A549 (cell line): ENCODE data around the gene ZNRF3. TPM values are rescaled to one million over a fixed set of nuclear protein-coding genes. Genes with fewer than 3 reads are reported as not detected.
A peak's percentile ranks its signal among the peaks of the same experiment; 100 is the strongest.

Experiments
- ATAC-seq, 2 experiments: fragments of 200-7000 bp in 1 of 2; fragments of >200 bp in 1 of 2; cut with Nextera tagmentation in 1 of 2; cut with Tn5 transposase in 1 of 2; 3 replicates each; pipeline versions ENCODE4 v1.8.0 to v1.9.1; 2018 to 2020; ENCODE audit warnings: mild to moderate bottlenecking in 1 of 2, moderate library complexity in 1 of 2
- CTCF ChIA-PET: fragments of 300-600 bp; sonication (Branson Sonifier 250); formaldehyde crosslinking; extraction: SDS; loops from one replicate; lab custom pipeline; 2021; ENCODE audit warnings: antibody characterized with exemption, inconsistent platforms; lab: Yijun Ruan, JAX
- POLR2A ChIA-PET: fragments of 350-600 bp; formaldehyde crosslinking; extraction: SDS; loops from one replicate; lab custom pipeline; 2021; ENCODE audit warnings: antibody characterized with exemption, inconsistent platforms; lab: Yijun Ruan, JAX
- DNase-seq, 2 experiments: peaks; one replicate each; pipeline versions ENCODE4 v3.0.0 to v3.0.0-alpha.2; 2011 to 2016; ENCODE audit warnings: low read depth in 1 of 2, low spot score in 1 of 2
- FAIRE-seq: peaks from 2 replicates; lab custom pipeline; 2011; peaks lifted over from hg19 to GRCh38; lab: Jason Lieb, UNC
- H3K27ac ChIP-seq, 2 experiments: fragments of >200 bp; sonication (Bioruptor Twin); formaldehyde crosslinking; 3 replicates each; pipeline ENCODE4 v1.5.1; 2016 to 2017
- H3K4me1 ChIP-seq: fragments of >200 bp; sonication (Bioruptor Twin); formaldehyde crosslinking; 3 replicates; pipeline ENCODE4 v1.6.1; 2016
- H3K4me2 ChIP-seq: fragments of >200 bp; sonication (Bioruptor Twin); formaldehyde crosslinking; 3 replicates; pipeline ENCODE4 v1.6.1; 2016
- H3K4me3 ChIP-seq: fragments of >200 bp; sonication (Bioruptor Twin); formaldehyde crosslinking; 3 replicates; pipeline ENCODE4 v1.5.1; 2016
- H3K9me3 ChIP-seq: fragments of >200 bp; sonication (Bioruptor Twin); formaldehyde crosslinking; 3 replicates; pipeline ENCODE4 v1.6.1; 2016
- BHLHE40 ChIP-seq: IDR thresholded peaks from 2 replicates; pipeline ENCODE4 v1.6.1; 2012; ENCODE audit warnings: low read depth, low read length, inconsistent platforms
- CBX2 ChIP-seq: fragments of 200-600 bp; sonication (generic); IDR thresholded peaks from 2 replicates; pipeline ENCODE4 v1.6.1; 2016; ENCODE audit warnings: low read depth, mild to moderate bottlenecking, borderline replicate concordance
- CBX8 ChIP-seq: fragments of 200-600 bp; sonication (generic); IDR thresholded peaks from 2 replicates; pipeline ENCODE4 v1.6.1; 2016
- EHF ChIP-seq: fragments of 250-450 bp; sonication (Bioruptor Pico); IDR thresholded peaks from 2 replicates; pipeline ENCODE4 v1.5.0; 2020; ENCODE audit warnings: mild to moderate bottlenecking
- EP300 ChIP-seq, 2 experiments: fragments of >200 bp; sonication (Bioruptor Twin); formaldehyde crosslinking; IDR thresholded peaks; 2 replicates in 1 of 2; 3 replicates in 1 of 2; pipeline ENCODE4 v1.6.1; 2016 to 2017
- HDAC2 ChIP-seq: fragments of 200-600 bp; sonication (generic); IDR thresholded peaks from 2 replicates; pipeline ENCODE4 v1.6.1; 2016
- HMGXB4 ChIP-seq: fragments of 250-450 bp; sonication (Bioruptor Pico); IDR thresholded peaks from 2 replicates; pipeline ENCODE4 v1.5.0; 2021; ENCODE audit warnings: mild to moderate bottlenecking, moderate library complexity, borderline replicate concordance
- HOXA7 ChIP-seq: fragments of 250-450 bp; sonication (Bioruptor Pico); IDR thresholded peaks from 2 replicates; pipeline ENCODE4 v1.5.0; 2020; ENCODE audit warnings: mild to moderate bottlenecking, moderate library complexity
- JUNB ChIP-seq: fragments of >200 bp; sonication (Bioruptor Twin); formaldehyde crosslinking; IDR thresholded peaks from 2 replicates; pipeline ENCODE4 v1.6.1; 2016
- KDM1A ChIP-seq: fragments of 200-600 bp; sonication (generic); IDR thresholded peaks from 2 replicates; pipeline ENCODE4 v1.6.1; 2016; ENCODE audit warnings: low read depth, mild to moderate bottlenecking
- MAFK ChIP-seq: fragments of 450-650 bp; IDR thresholded peaks from 2 replicates; pipeline ENCODE4 v1.6.1; 2014; ENCODE audit not compliant: partially characterized antibody
- MAX ChIP-seq: IDR thresholded peaks from 2 replicates; pipeline ENCODE4 v1.6.1; 2012
- NFE2L2 ChIP-seq: fragments of 150-350 bp; conservative IDR thresholded peaks from 2 replicates; pipeline ENCODE4 v1.6.1; 2014; ENCODE audit warnings: low read length
- POLR2A ChIP-seq: IDR thresholded peaks from 2 replicates; pipeline ENCODE4 v1.6.1; 2012; ENCODE audit warnings: mild to moderate bottlenecking, low read length
- RCOR1 ChIP-seq: fragments of 150-350 bp; IDR thresholded peaks from 2 replicates; pipeline ENCODE4 v1.6.1; 2014; ENCODE audit warnings: antibody characterized with exemption, low read length, low read depth
- TP53 ChIP-seq: fragments of 250-450 bp; sonication (Bioruptor Pico); IDR thresholded peaks from 2 replicates; pipeline ENCODE4 v1.5.0; 2021; ENCODE audit warnings: mild to moderate bottlenecking, moderate library complexity
- WGBS: methylation state at CpG from one replicate; pipeline ENCODE4 v1.1.6; 2017; ENCODE audit errors: missing lambda C conversion rate; 5-methylcytosine and 5-hydroxymethylcytosine counted together
- polyA plus RNA-seq, 4 experiments: library from polyadenylated mRNA; depleted of rRNA in 3 of 4; stranded (reverse); fragments of >200 nt; fragmentation: RNase III in 1 of 4; extraction: RNeasy Plus Mini Kit Qiagen cat#74134 plus additional on column Dnase treatment in 1 of 4; gene quantifications; 2 replicates in 3 of 4; 3 replicates in 1 of 4; pipeline ENCODE4 v1.2.3, GENCODE V29; 2011 to 2017
- TF ChIP-seq, protein P1 (sequence below): fragments of >200 bp; sonication (Bioruptor Twin); formaldehyde crosslinking; IDR thresholded peaks from 3 replicates; pipeline ENCODE4 v1.6.1; 2016
- TF ChIP-seq, protein P2 (sequence below): fragments of >200 bp; sonication (Bioruptor Twin); formaldehyde crosslinking; IDR thresholded peaks from 3 replicates; pipeline ENCODE4 v1.5.1; 2016

Gene ZNRF3
- polyA plus RNA-seq, 2 of the 4 experiments (the other 2 are of a cell fraction): 4.6 to 6.9 TPM

DNA sequence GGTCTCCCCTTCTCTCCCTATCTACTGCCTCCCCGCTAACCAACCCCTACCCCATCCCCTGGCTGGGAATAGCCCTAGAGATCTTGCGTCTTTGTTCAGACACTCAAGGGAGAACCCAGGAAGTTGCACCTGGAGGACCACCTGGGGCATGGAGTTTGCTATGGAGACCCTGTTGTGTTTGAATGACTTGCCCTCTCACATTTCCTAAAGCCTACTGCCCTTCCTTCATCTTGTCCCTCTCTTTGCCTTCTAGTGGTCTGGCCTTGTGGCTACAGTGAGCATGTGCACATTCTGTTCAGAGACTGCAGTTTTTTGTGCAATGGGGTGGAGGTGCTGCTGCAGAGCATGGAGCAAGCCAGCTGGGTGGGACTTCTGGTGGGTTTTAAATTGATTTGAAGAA, 42.5 kb downstream of the ZNRF3 start:
- FAIRE-seq: no peak
- peaks cover 72% of the 10 kb centered on the region for H3K4me1 ChIP-seq

GRCh38 chr22:28927630-28928029, 44.3 kb downstream of the ZNRF3 start:
- ChIA-PET CTCF (no interaction called here), POLR2A (no interaction called here)
- TF ChIP-seq CBX8: no peak
- peak; percentile 66 for TF ChIP-seq MAFK
- no peak for TF ChIP-seq HDAC2
- TF ChIP-seq EHF (CRISPR knock-in tag): no peak
- TF ChIP-seq POLR2A: no peak
- 90% methylated on average over 2 of the region's 2 CpGs for WGBS
- Histone ChIP-seq H3K4me3 (no peak overlapping the region), H3K4me1 (peaks cover 65% of the 10 kb centered on the region), H3K27ac (no peak overlapping the region), H3K4me2 (no peak overlapping the region), H3K9me3 (no peaks in the 10 kb centered on the region)
- DNase-seq: no peak
- no peak for FAIRE-seq
- no peak for ATAC-seq

More for the DNA sequence above, 42.5 kb downstream of the ZNRF3 start:
- Histone ChIP-seq H3K9me3 (no peaks in the 10 kb centered on the region), H3K4me3 (no peak overlapping the region), H3K4me2 (no peak overlapping the region), H3K27ac (peak overlapping the region in 1 of 2 experiments; percentile 55; a peak in 1 of 6 replicates)
- TF ChIP-seq BHLHE40: no peak
- TF ChIP-seq NFE2L2: no peak
- ChIA-PET POLR2A (interaction anchor here (0.6 kb wide), 1 partner anchor 8 kb away, joined by 4 read pairs; no protein-coding TSS in a partner anchor), CTCF (no interaction called here)
- DNase-seq: no peak
- 100% methylated on average over 2 of the region's 2 CpGs for WGBS
- no peak for ATAC-seq

DNA sequence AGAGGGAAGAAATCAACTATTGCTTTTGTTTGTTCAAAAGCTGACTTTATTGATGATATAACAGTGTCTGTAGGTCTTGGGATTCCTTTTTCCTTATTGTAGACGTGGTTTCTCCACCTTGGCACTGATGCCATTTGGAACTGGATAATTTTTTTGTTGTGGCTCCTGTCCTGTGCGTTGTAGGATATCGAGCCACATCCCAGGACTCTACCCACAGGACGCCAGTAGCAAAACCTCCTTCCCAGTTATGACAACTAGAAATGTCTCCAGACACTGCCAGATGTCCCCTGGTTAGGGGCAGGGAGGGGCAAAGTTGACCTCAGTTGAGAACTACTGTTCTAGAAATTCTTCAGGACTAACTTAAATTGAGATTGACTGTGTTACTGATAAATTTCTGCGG, 45.8 kb downstream of the ZNRF3 start:
- FAIRE-seq: no peak
- peaks cover 65% of the 10 kb centered on the region for H3K4me1 ChIP-seq
- ChIA-PET CTCF (interaction anchor here (1.1 to 1.5 kb wide), 2 partner anchors 11 to 17 kb away, joined by 3 read pairs; no protein-coding TSS in a partner anchor), POLR2A (no interaction called here)
- WGBS: 93% methylated on average over 5 of the region's 5 CpGs
- no peak overlapping the region for H3K4me2 ChIP-seq
- no peaks in the 10 kb centered on the region for H3K9me3 ChIP-seq
- TF ChIP-seq EP300 (IDR thresholded peaks at IDR 0.05): no peak
- TF ChIP-seq KDM1A: no peak
- TF ChIP-seq HMGXB4 (CRISPR knock-in tag): no peak
- TF ChIP-seq MAX: no peak
- TF ChIP-seq TP53: no peak
- no peak for TF ChIP-seq HOXA7 (CRISPR knock-in tag)
- no peak for TF ChIP-seq RCOR1
- no peak for TF ChIP-seq CBX2
- no peak for TF ChIP-seq BHLHE40
- TF ChIP-seq, all 56 proteins: peak for 0
- DNase-seq: no peak
- no peak for ATAC-seq
- H3K27ac ChIP-seq: no peak overlapping the region; a peak in 1 of 6 replicates
- H3K4me3 ChIP-seq: no peak overlapping the region

- 90% methylated on average over 4 of the region's 4 CpGs for WGBS
- Histone ChIP-seq H3K9me3 (no peaks in the 10 kb centered on the region), H3K4me1 (peaks cover 63% of the 10 kb centered on the region), H3K4me3 (no peak overlapping the region), H3K4me2 (no peak overlapping the region), H3K27ac (no peak overlapping the region)
- ChIA-PET CTCF (no interaction called here), POLR2A (no interaction called here)
- DNase-seq (no peak), ATAC-seq (no peak), FAIRE-seq (no peak)
- TF ChIP-seq, protein P1, sequence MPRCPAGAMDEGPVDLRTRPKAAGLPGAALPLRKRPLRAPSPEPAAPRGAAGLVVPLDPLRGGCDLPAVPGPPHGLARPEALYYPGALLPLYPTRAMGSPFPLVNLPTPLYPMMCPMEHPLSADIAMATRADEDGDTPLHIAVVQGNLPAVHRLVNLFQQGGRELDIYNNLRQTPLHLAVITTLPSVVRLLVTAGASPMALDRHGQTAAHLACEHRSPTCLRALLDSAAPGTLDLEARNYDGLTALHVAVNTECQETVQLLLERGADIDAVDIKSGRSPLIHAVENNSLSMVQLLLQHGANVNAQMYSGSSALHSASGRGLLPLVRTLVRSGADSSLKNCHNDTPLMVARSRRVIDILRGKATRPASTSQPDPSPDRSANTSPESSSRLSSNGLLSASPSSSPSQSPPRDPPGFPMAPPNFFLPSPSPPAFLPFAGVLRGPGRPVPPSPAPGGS: no peak
- TF ChIP-seq EP300 (IDR thresholded peaks at IDR 0.05) (no peak), JUNB (no peak), KDM1A (no peak), EHF (CRISPR knock-in tag) (no peak), HMGXB4 (CRISPR knock-in tag) (no peak)
- TF ChIP-seq, protein P2, sequence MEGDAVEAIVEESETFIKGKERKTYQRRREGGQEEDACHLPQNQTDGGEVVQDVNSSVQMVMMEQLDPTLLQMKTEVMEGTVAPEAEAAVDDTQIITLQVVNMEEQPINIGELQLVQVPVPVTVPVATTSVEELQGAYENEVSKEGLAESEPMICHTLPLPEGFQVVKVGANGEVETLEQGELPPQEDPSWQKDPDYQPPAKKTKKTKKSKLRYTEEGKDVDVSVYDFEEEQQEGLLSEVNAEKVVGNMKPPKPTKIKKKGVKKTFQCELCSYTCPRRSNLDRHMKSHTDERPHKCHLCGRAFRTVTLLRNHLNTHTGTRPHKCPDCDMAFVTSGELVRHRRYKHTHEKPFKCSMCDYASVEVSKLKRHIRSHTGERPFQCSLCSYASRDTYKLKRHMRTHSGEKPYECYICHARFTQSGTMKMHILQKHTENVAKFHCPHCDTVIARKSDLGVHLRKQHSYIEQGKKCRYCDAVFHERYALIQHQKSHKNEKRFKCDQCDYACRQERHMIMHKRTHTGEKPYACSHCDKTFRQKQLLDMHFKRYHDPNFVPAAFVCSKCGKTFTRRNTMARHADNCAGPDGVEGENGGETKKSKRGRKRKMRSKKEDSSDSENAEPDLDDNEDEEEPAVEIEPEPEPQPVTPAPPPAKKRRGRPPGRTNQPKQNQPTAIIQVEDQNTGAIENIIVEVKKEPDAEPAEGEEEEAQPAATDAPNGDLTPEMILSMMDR: no peak
Observed at GRCh38 chr22:28930357-28931007, 47.1 kb downstream of the ZNRF3 start.
